HepG2 (cell line): ENCODE measurements around the gene HSPA1L.

ENCODE experiments used
- CTCF ChIP-seq: sonication (generic); formaldehyde crosslinking; IDR thresholded peaks from 2 replicates; pipeline ENCODE4 v1.5.0; 2020; ENCODE audit warnings: mild to moderate bottlenecking, missing genetic modification reagents, moderate library complexity
- FOXA1 ChIP-seq, 2 experiments: fragments of 450-650 bp in 1 of 2; sonication (generic) in 1 of 2; formaldehyde crosslinking in 1 of 2; IDR thresholded peaks; 2 replicates each; pipeline versions ENCODE4 v1.4.0 to v1.6.1; 2016 to 2020; ENCODE audit warnings: missing genetic modification reagents in 1 of 2
- NR2C2 ChIP-seq: sonication (generic); formaldehyde crosslinking; IDR thresholded peaks from 2 replicates; pipeline ENCODE4 v1.4.0; 2020; ENCODE audit warnings: missing genetic modification reagents, mild to moderate bottlenecking, moderate library complexity, borderline replicate concordance
- PLRG1 ChIP-seq: fragments of 450-650 bp; conservative IDR thresholded peaks from 2 replicates; pipeline ENCODE4 v1.6.1; 2016
- POLR2AphosphoS5 ChIP-seq: IDR thresholded peaks from 2 replicates; pipeline ENCODE4 v1.6.1; 2012; ENCODE audit warnings: low read depth, low read length
- RBFOX2 ChIP-seq: fragments of 200-400 bp; formaldehyde crosslinking; IDR thresholded peaks from 2 replicates; pipeline ENCODE4 v1.6.1; 2017; ENCODE audit warnings: low read depth, mild to moderate bottlenecking, low read length
- TRAFD1 ChIP-seq: sonication (generic); formaldehyde crosslinking; IDR thresholded peaks from 2 replicates; pipeline ENCODE4 v1.5.1; 2020; ENCODE audit warnings: missing genetic modification reagents, mild to moderate bottlenecking, borderline replicate concordance
- ZBTB20 ChIP-seq: sonication (generic); formaldehyde crosslinking; IDR thresholded peaks from 2 replicates; pipeline ENCODE4 v1.8.1; 2023; ENCODE audit warnings: missing genetic modification reagents, low read depth, mild to moderate bottlenecking, borderline replicate concordance
- ZBTB49 ChIP-seq: sonication (generic); formaldehyde crosslinking; IDR thresholded peaks from 2 replicates; pipeline ENCODE4 v1.4.0; 2020; ENCODE audit warnings: missing genetic modification reagents, borderline replicate concordance
- ZNF318 ChIP-seq: sonication (generic); formaldehyde crosslinking; IDR thresholded peaks from 2 replicates; pipeline ENCODE4 v1.4.0; 2020; ENCODE audit warnings: mild to moderate bottlenecking, missing genetic modification reagents
- ZNF761 ChIP-seq: sonication (generic); formaldehyde crosslinking; conservative IDR thresholded peaks from 2 replicates; pipeline ENCODE4 v1.4.0; 2020; ENCODE audit warnings: mild to moderate bottlenecking, missing genetic modification reagents
- TF ChIP-seq, protein P1 (sequence below): sonication (generic); formaldehyde crosslinking; IDR thresholded peaks from 2 replicates; pipeline ENCODE4 v1.4.0; 2020; ENCODE audit warnings: low read depth, missing genetic modification reagents

DNA sequence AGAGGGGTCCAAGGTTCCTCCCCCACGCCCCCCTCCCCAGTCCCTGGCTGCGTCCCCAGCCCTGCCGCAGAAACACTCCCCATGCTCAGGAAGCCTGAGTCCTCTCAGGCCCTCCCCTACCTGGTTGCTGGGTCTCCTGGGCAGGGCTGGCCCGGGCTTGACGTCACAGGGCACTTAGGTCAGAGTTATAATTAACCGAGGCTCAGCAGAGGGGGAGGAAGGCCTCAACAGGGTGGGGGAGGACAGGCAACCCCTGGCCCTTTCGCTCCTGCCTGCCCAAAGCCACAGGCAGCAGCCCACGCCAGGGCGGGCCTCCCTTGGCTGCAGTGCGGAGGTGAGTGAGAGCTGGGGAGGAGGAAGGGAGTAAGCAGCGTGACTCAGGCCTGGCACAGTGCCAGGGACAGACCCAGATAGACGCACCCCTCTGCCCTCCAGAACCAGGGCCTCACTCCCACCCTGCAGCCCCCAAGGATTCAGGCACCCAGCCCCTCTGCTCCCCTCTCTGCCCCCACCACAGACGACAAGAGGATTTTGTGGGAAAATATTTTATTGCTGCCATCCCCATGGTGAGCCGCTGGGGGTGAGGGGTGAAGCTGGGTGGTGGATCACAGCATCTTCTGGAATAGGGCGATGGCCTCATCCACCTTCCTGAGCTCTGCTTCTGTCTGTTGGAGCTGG, 38.0 kb downstream of the HSPA1L start, which contains the start of gene VWA7:
- TF ChIP-seq FOXA1 (IDR thresholded peaks at IDR 0.05) (no peak), FOXA1 (CRISPR knock-in tag; IDR thresholded peaks at IDR 0.05) (0 out of 2 replicates have a peak, but pooled peaks have one; percentile 38), CTCF (CRISPR knock-in tag) (peak; percentile 26), NR2C2 (no peak; the same call in 1 of the 2 replicates), ZNF761 (CRISPR knock-in tag) (no peak), ZBTB49 (CRISPR knock-in tag) (no peak), ZNF318 (no peak), TRAFD1 (CRISPR knock-in tag) (no peak), POLR2AphosphoS5 (peak; percentile 61), PLRG1 (no peak), RBFOX2 (peak; percentile 68), ZBTB20 (CRISPR knock-in tag) (peak; percentile 38; the same call in 1 of the 2 replicates)
- TF ChIP-seq, protein P1, sequence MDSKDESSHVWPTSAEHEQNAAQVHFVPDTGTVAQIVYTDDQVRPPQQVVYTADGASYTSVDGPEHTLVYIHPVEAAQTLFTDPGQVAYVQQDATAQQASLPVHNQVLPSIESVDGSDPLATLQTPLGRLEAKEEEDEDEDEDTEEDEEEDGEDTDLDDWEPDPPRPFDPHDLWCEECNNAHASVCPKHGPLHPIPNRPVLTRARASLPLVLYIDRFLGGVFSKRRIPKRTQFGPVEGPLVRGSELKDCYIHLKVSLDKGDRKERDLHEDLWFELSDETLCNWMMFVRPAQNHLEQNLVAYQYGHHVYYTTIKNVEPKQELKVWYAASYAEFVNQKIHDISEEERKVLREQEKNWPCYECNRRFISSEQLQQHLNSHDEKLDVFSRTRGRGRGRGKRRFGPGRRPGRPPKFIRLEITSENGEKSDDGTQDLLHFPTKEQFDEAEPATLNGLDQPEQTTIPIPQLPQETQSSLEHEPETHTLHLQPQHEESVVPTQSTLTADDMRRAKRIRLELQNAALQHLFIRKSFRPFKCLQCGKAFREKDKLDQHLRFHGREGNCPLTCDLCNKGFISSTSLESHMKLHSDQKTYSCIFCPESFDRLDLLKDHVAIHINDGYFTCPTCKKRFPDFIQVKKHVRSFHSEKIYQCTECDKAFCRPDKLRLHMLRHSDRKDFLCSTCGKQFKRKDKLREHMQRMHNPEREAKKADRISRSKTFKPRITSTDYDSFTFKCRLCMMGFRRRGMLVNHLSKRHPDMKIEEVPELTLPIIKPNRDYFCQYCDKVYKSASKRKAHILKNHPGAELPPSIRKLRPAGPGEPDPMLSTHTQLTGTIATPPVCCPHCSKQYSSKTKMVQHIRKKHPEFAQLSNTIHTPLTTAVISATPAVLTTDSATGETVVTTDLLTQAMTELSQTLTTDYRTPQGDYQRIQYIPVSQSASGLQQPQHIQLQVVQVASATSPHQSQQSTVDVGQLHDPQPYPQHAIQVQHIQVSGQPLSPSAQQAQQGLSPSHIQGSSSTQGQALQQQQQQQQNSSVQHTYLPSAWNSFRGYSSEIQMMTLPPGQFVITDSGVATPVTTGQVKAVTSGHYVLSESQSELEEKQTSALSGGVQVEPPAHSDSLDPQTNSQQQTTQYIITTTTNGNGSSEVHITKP = peak; percentile 94
